ENCODE data around the gene INSC. TPM values are rescaled to one million over a fixed set of nuclear protein-coding genes. Genes with fewer than 3 reads are reported as not detected.

INSC gene
- total and polyA plus RNA-seq, 9 of the 15 experiments (the other 6 are each of a cell fraction or from before 2014, with no cell fraction given) = not detected

DNA sequence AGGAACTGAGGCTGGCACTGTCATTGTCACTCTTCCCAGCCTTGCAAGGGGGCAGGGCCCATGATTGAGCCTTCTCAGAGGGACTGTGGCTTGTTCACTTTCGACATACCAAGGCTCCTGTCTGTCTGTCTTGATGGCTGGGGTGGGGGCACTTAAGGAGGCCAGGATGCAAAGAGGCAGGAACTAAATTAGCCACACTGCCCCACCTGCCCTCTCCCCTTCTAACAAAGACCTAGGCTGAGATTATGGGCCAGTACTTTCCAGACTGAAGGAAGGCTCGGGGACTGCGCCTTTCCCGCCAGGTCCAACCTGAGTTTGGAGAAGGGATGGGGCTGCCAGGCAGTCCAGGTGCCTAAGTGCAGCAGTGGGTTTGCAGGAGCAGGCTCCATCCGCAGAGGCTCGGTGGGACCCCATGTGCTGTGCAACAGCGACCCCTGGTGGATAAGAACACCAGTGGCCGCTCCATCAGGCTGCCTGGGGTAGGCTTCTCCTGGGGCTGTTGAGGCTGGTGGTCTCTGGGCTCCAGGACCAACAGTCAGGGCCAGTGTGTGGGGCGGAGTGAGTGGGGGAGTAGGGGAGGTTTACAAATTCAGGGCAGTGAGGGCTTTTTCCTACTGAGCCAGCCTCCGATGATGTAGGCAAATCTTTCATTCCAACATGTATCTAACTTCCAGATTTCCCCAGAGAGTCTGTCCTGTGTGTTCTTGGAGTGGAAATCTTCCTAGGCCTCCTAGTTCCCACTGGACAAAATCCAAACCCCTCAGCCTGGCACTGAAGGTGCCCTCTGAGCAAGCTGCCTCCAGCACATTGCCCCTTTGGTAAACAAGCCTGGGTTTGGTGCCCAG, 93.9 kb downstream of the INSC start (continued):
- TF ChIP-seq, protein P1, sequence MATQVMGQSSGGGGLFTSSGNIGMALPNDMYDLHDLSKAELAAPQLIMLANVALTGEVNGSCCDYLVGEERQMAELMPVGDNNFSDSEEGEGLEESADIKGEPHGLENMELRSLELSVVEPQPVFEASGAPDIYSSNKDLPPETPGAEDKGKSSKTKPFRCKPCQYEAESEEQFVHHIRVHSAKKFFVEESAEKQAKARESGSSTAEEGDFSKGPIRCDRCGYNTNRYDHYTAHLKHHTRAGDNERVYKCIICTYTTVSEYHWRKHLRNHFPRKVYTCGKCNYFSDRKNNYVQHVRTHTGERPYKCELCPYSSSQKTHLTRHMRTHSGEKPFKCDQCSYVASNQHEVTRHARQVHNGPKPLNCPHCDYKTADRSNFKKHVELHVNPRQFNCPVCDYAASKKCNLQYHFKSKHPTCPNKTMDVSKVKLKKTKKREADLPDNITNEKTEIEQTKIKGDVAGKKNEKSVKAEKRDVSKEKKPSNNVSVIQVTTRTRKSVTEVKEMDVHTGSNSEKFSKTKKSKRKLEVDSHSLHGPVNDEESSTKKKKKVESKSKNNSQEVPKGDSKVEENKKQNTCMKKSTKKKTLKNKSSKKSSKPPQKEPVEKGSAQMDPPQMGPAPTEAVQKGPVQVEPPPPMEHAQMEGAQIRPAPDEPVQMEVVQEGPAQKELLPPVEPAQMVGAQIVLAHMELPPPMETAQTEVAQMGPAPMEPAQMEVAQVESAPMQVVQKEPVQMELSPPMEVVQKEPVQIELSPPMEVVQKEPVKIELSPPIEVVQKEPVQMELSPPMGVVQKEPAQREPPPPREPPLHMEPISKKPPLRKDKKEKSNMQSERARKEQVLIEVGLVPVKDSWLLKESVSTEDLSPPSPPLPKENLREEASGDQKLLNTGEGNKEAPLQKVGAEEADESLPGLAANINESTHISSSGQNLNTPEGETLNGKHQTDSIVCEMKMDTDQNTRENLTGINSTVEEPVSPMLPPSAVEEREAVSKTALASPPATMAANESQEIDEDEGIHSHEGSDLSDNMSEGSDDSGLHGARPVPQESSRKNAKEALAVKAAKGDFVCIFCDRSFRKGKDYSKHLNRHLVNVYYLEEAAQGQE (IDR thresholded peaks at IDR 0.05; ENCODE audit: borderline replicate concordance) = peak; percentile 72; the same call in 1 of the 2 replicates
- TF ChIP-seq, protein P1 (CRISPR knock-in tag; IDR thresholded peaks at IDR 0.05; ENCODE audit: low read depth) = no peak
- TF ChIP-seq, protein P2, sequence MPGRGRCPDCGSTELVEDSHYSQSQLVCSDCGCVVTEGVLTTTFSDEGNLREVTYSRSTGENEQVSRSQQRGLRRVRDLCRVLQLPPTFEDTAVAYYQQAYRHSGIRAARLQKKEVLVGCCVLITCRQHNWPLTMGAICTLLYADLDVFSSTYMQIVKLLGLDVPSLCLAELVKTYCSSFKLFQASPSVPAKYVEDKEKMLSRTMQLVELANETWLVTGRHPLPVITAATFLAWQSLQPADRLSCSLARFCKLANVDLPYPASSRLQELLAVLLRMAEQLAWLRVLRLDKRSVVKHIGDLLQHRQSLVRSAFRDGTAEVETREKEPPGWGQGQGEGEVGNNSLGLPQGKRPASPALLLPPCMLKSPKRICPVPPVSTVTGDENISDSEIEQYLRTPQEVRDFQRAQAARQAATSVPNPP (IDR thresholded peaks at IDR 0.05; ENCODE audit: borderline replicate concordance, insufficient read depth, insufficient read length) = no peak
- TF ChIP-seq GTF2A2 (tag; IDR thresholded peaks at IDR 0.05) = no peak
- TF ChIP-seq CC2D1A (IDR thresholded peaks at IDR 0.05) = peak; percentile 44; the same call in 1 of the 2 replicates
- TF ChIP-seq ARID2 (IDR thresholded peaks at IDR 0.05) = peak; percentile 48; the same call in 1 of the 2 replicates
- TF ChIP-seq ZNF24 (IDR thresholded peaks at IDR 0.05) = no peak
- TF ChIP-seq ZNF764 (CRISPR knock-in tag; IDR thresholded peaks at IDR 0.05; ENCODE audit: low read depth) = no peak
- TF ChIP-seq MECOM (CRISPR knock-in tag; IDR thresholded peaks at IDR 0.05) = no peak
- TF ChIP-seq JUNB (CRISPR knock-in tag; conservative IDR thresholded peaks at IDR 0.05) = no peak
- TF ChIP-seq SMARCA5 (IDR thresholded peaks at IDR 0.05) = no peak
- no peak for TF ChIP-seq HEY1 (CRISPR knock-in tag; IDR thresholded peaks at IDR 0.05; ENCODE audit: borderline replicate concordance)
- TF ChIP-seq ZNF212 (CRISPR knock-in tag; IDR thresholded peaks at IDR 0.05) = no peak
- TF ChIP-seq STAT5A (IDR thresholded peaks at IDR 0.05; ENCODE audit: borderline replicate concordance, low read length) = no peak
- TF ChIP-seq, protein P3, sequence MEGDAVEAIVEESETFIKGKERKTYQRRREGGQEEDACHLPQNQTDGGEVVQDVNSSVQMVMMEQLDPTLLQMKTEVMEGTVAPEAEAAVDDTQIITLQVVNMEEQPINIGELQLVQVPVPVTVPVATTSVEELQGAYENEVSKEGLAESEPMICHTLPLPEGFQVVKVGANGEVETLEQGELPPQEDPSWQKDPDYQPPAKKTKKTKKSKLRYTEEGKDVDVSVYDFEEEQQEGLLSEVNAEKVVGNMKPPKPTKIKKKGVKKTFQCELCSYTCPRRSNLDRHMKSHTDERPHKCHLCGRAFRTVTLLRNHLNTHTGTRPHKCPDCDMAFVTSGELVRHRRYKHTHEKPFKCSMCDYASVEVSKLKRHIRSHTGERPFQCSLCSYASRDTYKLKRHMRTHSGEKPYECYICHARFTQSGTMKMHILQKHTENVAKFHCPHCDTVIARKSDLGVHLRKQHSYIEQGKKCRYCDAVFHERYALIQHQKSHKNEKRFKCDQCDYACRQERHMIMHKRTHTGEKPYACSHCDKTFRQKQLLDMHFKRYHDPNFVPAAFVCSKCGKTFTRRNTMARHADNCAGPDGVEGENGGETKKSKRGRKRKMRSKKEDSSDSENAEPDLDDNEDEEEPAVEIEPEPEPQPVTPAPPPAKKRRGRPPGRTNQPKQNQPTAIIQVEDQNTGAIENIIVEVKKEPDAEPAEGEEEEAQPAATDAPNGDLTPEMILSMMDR (IDR thresholded peaks at IDR 0.05 in 2 of 3, conservative IDR thresholded peaks at IDR 0.05 in 1 of 3; ENCODE audit: insufficient read depth in 2 of 3, low read depth in 1 of 3, low read length in 3 of 3) = peak; percentile 83 to 88 (median 86)
- TF ChIP-seq ZBTB17 (CRISPR knock-in tag; IDR thresholded peaks at IDR 0.05) = no peak
- peak; percentile 83 to 87 for TF ChIP-seq RAD21 (CRISPR knock-in tag; conservative IDR thresholded peaks at IDR 0.05 in 1 of 2, IDR thresholded peaks at IDR 0.05 in 1 of 2)
- no peak for TF ChIP-seq PCBP2 (IDR thresholded peaks at IDR 0.05; ENCODE audit: low read depth, low read length, poor library complexity, severe bottlenecking)
